GM20000 (cell line): Measurements from ENCODE around the gene SCRN2.

Source experiments
- DNase-seq: peaks from one replicate; pipeline ENCODE4 v3.0.0; 2012; ENCODE audit warnings: low spot score
- CTCF ChIP-seq: IDR thresholded peaks from 2 replicates; pipeline ENCODE4 v1.5.1; 2012; ENCODE audit warnings: mild to moderate bottlenecking, control low read depth; ENCODE audit errors: extremely low read depth, missing control alignments

The SCRN2 gene

DNA sequence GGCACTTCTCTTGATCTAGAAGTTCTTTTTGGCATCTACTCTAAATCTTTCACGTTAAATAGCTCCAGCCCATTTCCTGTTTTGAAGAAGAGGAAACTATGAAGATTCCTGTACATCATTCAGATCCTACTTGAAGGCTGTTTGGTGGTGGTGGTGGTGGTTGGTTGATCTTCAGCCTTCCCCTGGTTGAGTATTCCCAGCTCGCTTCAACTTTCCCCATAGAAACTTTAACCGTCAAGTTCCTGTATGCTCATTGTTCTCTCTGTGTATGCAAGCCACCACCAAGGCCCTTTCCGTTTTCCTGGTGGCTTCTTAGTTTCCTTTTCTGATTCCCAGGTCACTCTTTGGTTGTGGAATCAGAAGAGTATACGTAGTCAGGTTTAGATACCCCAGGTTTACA lies 6.3 kb downstream of the SCRN2 start:
- no peak for TF ChIP-seq CTCF
- DNase-seq: no peak

DNA sequence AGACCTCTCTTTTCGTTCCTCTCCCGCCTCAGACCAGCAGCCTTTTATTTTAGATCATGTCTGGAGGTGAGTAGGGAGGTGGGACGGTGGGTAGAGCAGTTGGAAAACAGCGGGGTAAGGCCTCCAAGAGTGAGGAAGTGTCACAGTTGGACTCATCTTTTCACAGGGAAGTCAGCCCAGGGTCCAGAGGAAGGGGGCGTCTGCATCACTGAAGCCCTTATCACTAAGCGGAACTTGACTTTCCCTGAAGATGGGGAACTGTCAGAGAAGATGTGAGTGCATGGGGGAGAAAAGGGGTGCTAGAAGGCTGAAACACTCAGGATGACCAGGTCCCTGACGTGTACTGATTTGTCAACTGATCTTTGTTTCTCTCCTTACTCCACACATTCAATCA lies 9.1 kb downstream of the SCRN2 start:
- no peak for TF ChIP-seq CTCF
- DNase-seq: no peak

DNA sequence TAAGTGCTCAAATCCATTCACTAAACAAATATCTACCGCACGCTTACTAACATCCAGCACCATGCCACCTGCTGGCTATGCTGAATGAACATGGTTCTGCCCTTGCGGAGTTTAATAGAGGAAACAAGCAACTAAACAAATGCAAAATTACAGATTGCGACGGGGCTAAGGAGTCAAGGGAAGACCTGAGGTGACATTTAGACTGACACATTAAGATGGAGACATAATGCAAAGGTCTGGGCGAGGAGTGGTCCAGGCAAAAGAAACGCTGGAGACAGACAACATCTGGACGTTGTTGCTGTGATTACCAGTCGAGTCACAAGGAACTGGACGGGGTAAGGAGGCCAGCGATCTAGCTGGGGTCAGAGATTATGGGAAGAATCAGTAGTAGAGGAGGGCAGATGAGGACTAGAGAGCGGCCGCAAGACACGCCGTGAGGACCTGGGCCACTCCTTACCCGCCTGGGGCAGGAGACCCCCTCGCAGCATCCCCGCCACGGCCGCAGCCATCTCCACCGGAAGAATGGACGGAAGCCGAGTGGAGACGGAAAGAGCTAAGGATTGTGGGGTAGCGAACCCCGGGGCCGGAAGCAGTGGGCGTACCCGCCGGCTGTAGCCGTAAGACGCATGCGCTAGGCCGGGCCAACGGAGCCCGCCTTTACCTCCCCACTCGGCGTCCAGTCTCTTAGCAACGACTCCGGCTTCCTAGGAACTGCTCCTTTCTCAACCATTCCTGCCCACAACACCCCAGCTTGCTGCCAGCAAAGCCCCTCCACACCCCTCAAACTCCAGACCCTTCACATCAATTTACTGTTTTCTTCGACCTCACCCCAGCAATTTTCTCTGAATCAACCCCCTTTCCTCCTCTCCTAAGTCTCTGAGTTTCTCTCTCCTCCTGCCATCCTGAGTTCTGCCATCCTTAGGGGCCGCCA lies 9.8 kb downstream of the SCRN2 start, which contains the start of the genes LRRC46 and MRPL10:
Gene LRRC46, plus strand, starts transcription at position 668 of the 931 bp plus-strand sequence. CDS start 320 bp downstream, outside the sequence.
Gene MRPL10, minus strand, starts transcription at position 539 of the 931 bp plus-strand sequence. Its CDS starts 30 bp downstream, at position 509.
- DNase-seq: peak; percentile 96
- TF ChIP-seq CTCF: no peak

GRCh38 chr17:47830396-47831002 lies 10.6 kb downstream of the SCRN2 start:
- no peak for DNase-seq
- no peak for TF ChIP-seq CTCF

- DNase-seq: no peak
- no peak for TF ChIP-seq CTCF
These were observed 11.2 kb downstream of the SCRN2 start for GRCh38 chr17:47829870-47830269.

DNA sequence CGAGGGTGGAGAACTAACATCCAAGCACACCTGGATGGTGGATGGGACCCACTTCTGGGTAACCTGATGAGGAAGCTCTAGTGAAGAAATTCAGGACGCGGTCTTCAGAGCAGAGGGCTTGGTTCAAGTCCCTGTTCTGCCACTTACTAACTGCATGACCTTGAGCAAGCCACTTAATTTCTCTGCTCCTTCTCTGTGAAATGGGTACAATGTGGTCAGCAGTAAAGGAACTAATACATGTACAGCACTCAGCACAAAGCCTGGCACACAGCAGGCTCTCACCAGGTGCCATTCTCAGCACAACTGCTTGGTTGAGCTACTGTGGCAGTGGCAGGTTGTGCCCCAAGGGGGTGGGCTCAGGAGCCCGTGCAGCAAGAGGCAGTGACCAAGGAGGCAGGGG lies 17.6 kb downstream of the SCRN2 start:
- no peak for TF ChIP-seq CTCF
- DNase-seq: no peak

DNA sequence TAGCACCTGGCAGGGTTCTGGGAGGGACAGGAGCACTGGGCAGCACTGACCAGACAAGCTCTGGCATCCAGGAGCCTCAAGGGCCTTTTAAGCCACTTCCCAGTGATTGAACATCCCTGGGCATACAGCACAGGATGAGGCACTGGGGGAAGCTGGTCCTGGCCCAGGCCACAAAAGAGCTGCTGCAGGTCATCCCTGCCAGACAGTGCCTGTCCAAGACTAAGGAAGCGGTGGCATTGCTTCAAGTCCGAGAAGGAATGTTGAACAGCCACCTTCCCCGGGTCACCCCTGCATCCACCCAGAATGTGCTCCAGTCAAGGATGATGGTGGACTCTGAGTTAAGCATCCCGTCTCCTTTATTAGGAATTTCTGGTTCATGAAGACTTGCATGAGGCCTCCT lies 18.3 kb downstream of the SCRN2 start:
- TF ChIP-seq CTCF: no peak
- DNase-seq: no peak
